ENCODE data around the gene MRPL45. TPM values are rescaled to one million over a fixed set of nuclear protein-coding genes. Genes with fewer than 3 reads are reported as not detected.

Gene MRPL45
- total RNA-seq, 2 donors from 2014 or later, result 9.0 to 10.7 TPM

DNA sequence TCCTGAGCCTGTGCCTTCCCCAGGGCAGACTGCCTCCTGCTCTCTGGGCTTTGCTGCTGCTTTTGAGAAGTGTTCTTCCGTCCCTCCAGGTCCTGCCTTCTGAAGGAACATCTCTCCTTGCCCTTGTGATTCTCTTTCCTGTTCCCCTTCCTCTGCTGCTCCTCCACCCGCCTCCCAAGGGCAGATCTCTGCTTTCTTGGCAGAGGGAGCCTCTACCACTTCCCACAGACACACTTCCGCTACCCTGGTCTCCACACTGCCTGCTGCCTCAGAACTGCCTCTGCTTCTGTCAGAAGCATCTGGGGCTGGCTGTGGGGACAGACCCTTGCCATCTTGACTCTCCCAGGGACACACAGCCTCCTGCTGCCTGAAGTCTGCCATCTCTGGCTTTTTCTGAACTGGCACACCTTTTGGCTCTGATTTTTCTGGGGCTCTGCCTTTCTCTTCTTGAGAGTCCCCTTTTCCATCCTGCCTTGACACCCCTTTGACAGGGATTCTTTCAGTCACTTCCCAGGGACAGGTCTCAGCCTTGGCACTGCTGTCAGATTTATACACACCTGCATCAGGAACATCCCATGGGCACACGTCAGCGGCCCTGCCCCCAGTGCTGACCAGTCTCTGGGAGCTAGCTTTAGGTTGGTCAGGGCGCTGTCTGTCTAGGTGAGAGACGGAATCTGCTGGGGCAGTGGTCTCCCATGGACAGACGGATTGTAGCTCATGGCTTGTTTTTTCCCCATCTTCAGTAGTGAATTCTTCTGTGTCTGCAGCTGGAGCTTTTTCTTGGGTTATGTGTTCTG, 30.2 kb downstream of the MRPL45 start:
- peaks cover 5% of the 10 kb centered on the region for H3K36me3 ChIP-seq
- no peak overlapping the region for H3K27ac ChIP-seq
- DNase-seq (ENCODE audit: low spot score) (no peak), ATAC-seq (ENCODE audit: insufficient number of reproducible peaks, low FRiP score, low read depth) (no peak)
- no peaks in the 10 kb centered on the region for H3K4me1 ChIP-seq (ENCODE audit: control insufficient read depth in 1 of 2, low read depth in 2 of 2)
- TF ChIP-seq, protein P1, sequence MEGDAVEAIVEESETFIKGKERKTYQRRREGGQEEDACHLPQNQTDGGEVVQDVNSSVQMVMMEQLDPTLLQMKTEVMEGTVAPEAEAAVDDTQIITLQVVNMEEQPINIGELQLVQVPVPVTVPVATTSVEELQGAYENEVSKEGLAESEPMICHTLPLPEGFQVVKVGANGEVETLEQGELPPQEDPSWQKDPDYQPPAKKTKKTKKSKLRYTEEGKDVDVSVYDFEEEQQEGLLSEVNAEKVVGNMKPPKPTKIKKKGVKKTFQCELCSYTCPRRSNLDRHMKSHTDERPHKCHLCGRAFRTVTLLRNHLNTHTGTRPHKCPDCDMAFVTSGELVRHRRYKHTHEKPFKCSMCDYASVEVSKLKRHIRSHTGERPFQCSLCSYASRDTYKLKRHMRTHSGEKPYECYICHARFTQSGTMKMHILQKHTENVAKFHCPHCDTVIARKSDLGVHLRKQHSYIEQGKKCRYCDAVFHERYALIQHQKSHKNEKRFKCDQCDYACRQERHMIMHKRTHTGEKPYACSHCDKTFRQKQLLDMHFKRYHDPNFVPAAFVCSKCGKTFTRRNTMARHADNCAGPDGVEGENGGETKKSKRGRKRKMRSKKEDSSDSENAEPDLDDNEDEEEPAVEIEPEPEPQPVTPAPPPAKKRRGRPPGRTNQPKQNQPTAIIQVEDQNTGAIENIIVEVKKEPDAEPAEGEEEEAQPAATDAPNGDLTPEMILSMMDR (IDR thresholded peaks at IDR 0.05), result no peak
- H3K27me3 ChIP-seq (replicated peaks; ENCODE audit: insufficient read depth), result no peaks in the 10 kb centered on the region
- H3K4me3 ChIP-seq, result no peak overlapping the region
- H3K9me3 ChIP-seq, result no peaks in the 10 kb centered on the region

DNA sequence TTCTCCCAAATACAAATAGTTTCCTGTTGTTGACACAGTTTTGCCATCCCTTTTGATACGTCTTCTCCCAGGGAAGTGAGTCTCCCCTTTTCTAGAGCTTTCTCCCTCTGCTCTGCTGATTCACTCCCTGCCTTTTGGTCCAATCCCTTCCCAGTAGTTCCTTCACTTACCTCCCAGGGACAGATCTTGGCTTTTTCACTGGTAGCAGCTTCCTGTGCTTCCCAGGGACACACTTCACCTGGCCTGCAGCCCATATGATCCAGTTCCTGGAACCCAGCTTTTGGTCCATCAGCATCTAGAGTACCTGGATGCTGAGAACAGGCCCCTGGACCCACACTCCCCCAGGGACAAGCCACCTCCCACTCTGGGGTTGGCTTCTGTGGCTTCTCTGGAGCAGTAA, 31.0 kb downstream of the MRPL45 start:
- Histone ChIP-seq H3K4me1 (ENCODE audit: control insufficient read depth in 1 of 2, low read depth in 2 of 2) (no peaks in the 10 kb centered on the region), H3K36me3 (no peaks in the 10 kb centered on the region), H3K4me3 (no peak overlapping the region), H3K27me3 (replicated peaks; ENCODE audit: insufficient read depth) (no peaks in the 10 kb centered on the region), H3K27ac (no peak overlapping the region), H3K9me3 (no peaks in the 10 kb centered on the region)
- no peak for DNase-seq (ENCODE audit: low spot score)
- ATAC-seq (ENCODE audit: insufficient number of reproducible peaks, low FRiP score, low read depth), result no peak
- TF ChIP-seq, protein P1 (IDR thresholded peaks at IDR 0.05), result no peak

DNA sequence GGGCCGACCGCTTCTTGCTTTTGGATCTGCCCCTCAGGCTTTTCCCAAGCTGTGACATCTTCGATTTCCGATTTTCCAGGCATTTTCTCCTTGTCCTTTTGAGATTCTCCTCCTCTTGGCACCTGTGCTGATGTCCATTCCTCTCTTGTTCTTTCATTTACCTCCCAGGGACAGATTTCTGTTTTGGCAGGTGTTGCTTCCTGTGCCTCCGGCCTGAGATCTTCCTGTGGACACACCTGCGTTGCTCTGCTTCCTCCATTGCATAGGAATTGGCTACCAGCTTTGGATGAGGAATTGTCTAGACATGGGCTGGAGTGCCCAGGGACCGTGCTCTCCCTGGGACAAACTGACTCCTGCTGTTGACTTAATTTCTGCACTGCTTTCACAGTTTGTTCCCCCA, 31.7 kb downstream of the MRPL45 start:
- ATAC-seq (ENCODE audit: insufficient number of reproducible peaks, low FRiP score, low read depth), result no peak
- Histone ChIP-seq H3K4me3 (no peak overlapping the region), H3K27me3 (replicated peaks; ENCODE audit: insufficient read depth) (no peaks in the 10 kb centered on the region), H3K9me3 (no peaks in the 10 kb centered on the region), H3K36me3 (no peaks in the 10 kb centered on the region), H3K27ac (no peak overlapping the region), H3K4me1 (ENCODE audit: control insufficient read depth in 1 of 2, low read depth in 2 of 2) (no peaks in the 10 kb centered on the region)
- DNase-seq (ENCODE audit: low spot score), result no peak
- TF ChIP-seq, protein P1 (IDR thresholded peaks at IDR 0.05), result no peak

DNA sequence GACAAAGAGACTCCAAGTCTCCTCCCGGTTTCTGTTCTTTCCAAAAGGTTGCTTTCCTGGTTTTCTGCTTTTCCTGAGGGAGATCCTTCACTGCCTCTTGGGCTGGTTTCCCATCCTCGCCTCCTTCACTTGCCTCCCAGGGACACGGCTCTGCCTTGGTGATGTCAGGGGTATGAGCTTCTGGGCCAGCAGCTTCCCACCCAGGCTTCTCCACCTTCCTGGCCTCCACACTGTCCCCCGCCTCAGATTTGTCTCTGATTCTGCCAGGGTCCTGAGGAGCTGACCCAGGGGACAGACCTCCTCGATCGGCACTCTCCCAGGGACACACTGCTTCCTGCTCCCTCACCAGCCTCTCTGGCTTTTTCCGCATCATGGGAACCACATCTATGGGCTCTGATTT, 32.3 kb downstream of the MRPL45 start:
- DNase-seq (ENCODE audit: low spot score), result no peak
- no peaks in the 10 kb centered on the region for H3K27me3 ChIP-seq (replicated peaks; ENCODE audit: insufficient read depth)

More for the DNA sequence above, 32.3 kb downstream of the MRPL45 start:
- Histone ChIP-seq H3K27ac (no peak overlapping the region), H3K9me3 (no peaks in the 10 kb centered on the region), H3K4me3 (no peak overlapping the region), H3K4me1 (ENCODE audit: control insufficient read depth in 1 of 2, low read depth in 2 of 2) (no peaks in the 10 kb centered on the region), H3K36me3 (no peaks in the 10 kb centered on the region)
- TF ChIP-seq, protein P1 (IDR thresholded peaks at IDR 0.05), result no peak
- ATAC-seq (ENCODE audit: insufficient number of reproducible peaks, low FRiP score, low read depth), result no peak

Measured in thoracic aorta (tissue), 2 donors.